Measurements from ENCODE around the gene NTN4. TPM values are rescaled to one million over a fixed set of nuclear protein-coding genes. Genes with fewer than 3 reads are reported as not detected.

The NTN4 gene
- total and polyA plus RNA-seq, 2 donors: 2.4 to 21.9 TPM

GRCh38 chr12:95723693-95724384, 66.7 kb downstream of the NTN4 start:
- no peaks in the 10 kb centered on the region for H3K27me3 ChIP-seq (ENCODE audit: control insufficient read depth in 2 of 2, insufficient read depth in 1 of 2, low read length in 1 of 2)
- no peaks in the 10 kb centered on the region for H3K9me3 ChIP-seq (ENCODE audit: control insufficient read depth in 2 of 2, insufficient read depth in 1 of 2, low read length in 1 of 2)
- H3K27ac ChIP-seq (ENCODE audit: low read depth in 1 of 2, low read length in 1 of 2): no peak overlapping the region
- no peaks in the 10 kb centered on the region for H3K4me1 ChIP-seq (ENCODE audit: control insufficient read depth in 2 of 2, insufficient read depth in 2 of 2, low read length in 2 of 2)
- 65% methylated on average over 4 of the region's 4 CpGs for WGBS
- no peak overlapping the region for H3K4me3 ChIP-seq (ENCODE audit: low read length in 2 of 2)
- no peaks in the 10 kb centered on the region for H3K36me3 ChIP-seq (ENCODE audit: control insufficient read depth in 2 of 2, insufficient read depth in 2 of 2, low read length in 1 of 2)
- DNase-seq (ENCODE audit: low read depth in 6 of 9, low spot score in 9 of 9): no peak

DNA sequence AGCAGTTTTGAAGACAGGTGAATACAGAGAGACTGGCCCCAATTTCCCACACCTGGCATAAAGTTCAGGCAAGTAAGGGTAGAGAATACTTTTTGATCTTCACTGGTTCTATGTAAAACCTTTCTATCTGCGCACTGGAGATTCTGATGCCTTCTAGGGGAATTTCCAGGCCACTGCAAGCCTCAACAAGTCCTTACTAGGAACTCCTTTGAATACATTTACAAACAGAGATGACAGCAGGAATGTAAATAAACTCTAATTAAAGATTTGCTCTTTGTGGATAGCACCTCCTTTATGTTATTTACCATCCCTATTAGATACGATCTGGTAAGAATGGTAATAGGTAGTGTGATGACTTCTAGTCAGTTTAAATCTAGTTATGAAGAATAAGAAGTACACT, 69.2 kb downstream of the NTN4 start:
- DNase-seq (ENCODE audit: low read depth in 6 of 9, low spot score in 9 of 9): peak in 1 of 9 donors; percentile 8
- Histone ChIP-seq H3K4me3 (ENCODE audit: low read length in 2 of 2) (no peak overlapping the region), H3K4me1 (ENCODE audit: control insufficient read depth in 2 of 2, insufficient read depth in 2 of 2, low read length in 2 of 2) (no peaks in the 10 kb centered on the region), H3K27me3 (ENCODE audit: control insufficient read depth in 2 of 2, insufficient read depth in 1 of 2, low read length in 1 of 2) (no peaks in the 10 kb centered on the region), H3K36me3 (ENCODE audit: control insufficient read depth in 2 of 2, insufficient read depth in 2 of 2, low read length in 1 of 2) (no peaks in the 10 kb centered on the region), H3K9me3 (ENCODE audit: control insufficient read depth in 2 of 2, insufficient read depth in 1 of 2, low read length in 1 of 2) (no peaks in the 10 kb centered on the region), H3K27ac (ENCODE audit: low read depth in 1 of 2, low read length in 1 of 2) (no peak overlapping the region)
- WGBS: 94% methylated on average over 2 of the region's 2 CpGs

GRCh38 chr12:95720146-95720545, 70.4 kb downstream of the NTN4 start:
- Histone ChIP-seq H3K36me3 (ENCODE audit: control insufficient read depth in 2 of 2, insufficient read depth in 2 of 2, low read length in 1 of 2) (no peaks in the 10 kb centered on the region), H3K27me3 (ENCODE audit: control insufficient read depth in 2 of 2, insufficient read depth in 1 of 2, low read length in 1 of 2) (no peaks in the 10 kb centered on the region), H3K4me1 (ENCODE audit: control insufficient read depth in 2 of 2, insufficient read depth in 2 of 2, low read length in 2 of 2) (no peaks in the 10 kb centered on the region), H3K4me3 (ENCODE audit: low read length in 2 of 2) (no peak overlapping the region), H3K27ac (ENCODE audit: low read depth in 1 of 2, low read length in 1 of 2) (no peak overlapping the region), H3K9me3 (ENCODE audit: control insufficient read depth in 2 of 2, insufficient read depth in 1 of 2, low read length in 1 of 2) (no peaks in the 10 kb centered on the region)
- 94% methylated on average over 4 of the region's 4 CpGs for WGBS
- DNase-seq (ENCODE audit: low read depth in 6 of 9, low spot score in 9 of 9): no peak

DNA sequence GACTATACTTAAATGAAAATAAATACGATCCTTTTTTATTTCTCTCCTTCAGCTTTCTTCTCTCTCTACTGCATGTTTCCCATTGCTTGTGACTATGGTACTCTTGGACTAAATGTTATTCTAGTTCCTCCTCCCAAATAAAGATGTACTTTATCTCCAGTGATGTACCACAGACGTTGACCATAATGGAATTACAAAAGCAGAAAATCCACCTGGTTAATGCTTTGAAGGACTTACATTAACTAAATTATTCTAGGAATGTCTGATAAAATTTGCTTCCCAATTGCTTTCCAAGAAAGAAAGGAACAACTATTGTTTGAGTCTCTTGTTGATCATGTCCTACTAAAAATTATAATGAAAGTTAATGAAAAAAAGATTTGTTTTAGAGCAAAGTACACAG, 71.8 kb downstream of the NTN4 start:
- DNase-seq (ENCODE audit: low read depth in 6 of 9, low spot score in 9 of 9): no peak
- Histone ChIP-seq H3K27ac (ENCODE audit: low read depth in 1 of 2, low read length in 1 of 2) (no peak overlapping the region), H3K4me3 (ENCODE audit: low read length in 2 of 2) (no peak overlapping the region), H3K27me3 (ENCODE audit: control insufficient read depth in 2 of 2, insufficient read depth in 1 of 2, low read length in 1 of 2) (no peaks in the 10 kb centered on the region), H3K4me1 (ENCODE audit: control insufficient read depth in 2 of 2, insufficient read depth in 2 of 2, low read length in 2 of 2) (no peaks in the 10 kb centered on the region), H3K9me3 (ENCODE audit: control insufficient read depth in 2 of 2, insufficient read depth in 1 of 2, low read length in 1 of 2) (no peaks in the 10 kb centered on the region), H3K36me3 (ENCODE audit: control insufficient read depth in 2 of 2, insufficient read depth in 2 of 2, low read length in 1 of 2) (no peaks in the 10 kb centered on the region)
- 87% methylated on average over 2 of the region's 2 CpGs for WGBS

DNA sequence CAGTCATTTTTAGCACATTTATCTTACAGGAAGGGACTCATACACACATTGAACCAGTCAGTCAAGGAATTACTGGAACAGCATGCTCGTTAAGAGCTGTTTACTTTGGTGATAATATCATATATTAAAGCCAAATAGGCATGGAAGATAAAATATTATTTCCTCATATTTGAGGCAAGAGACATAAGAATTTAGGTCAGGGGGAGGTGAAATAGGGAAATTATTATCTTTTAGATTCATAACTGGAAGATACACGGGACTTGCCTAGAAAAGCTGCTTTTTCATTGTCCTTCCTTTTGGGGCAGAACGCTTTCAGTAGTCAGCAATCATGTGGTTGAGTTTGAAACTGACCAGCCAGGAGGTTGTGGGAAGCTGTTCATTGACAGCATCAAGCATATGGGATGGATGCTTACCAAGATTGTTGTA, 72.5 kb downstream of the NTN4 start:
- WGBS: 83% methylated on average over 3 of the region's 3 CpGs
- Histone ChIP-seq H3K27ac (ENCODE audit: low read depth in 1 of 2, low read length in 1 of 2) (no peak overlapping the region), H3K27me3 (ENCODE audit: control insufficient read depth in 2 of 2, insufficient read depth in 1 of 2, low read length in 1 of 2) (no peaks in the 10 kb centered on the region), H3K36me3 (ENCODE audit: control insufficient read depth in 2 of 2, insufficient read depth in 2 of 2, low read length in 1 of 2) (no peaks in the 10 kb centered on the region), H3K4me1 (ENCODE audit: control insufficient read depth in 2 of 2, insufficient read depth in 2 of 2, low read length in 2 of 2) (no peaks in the 10 kb centered on the region), H3K9me3 (ENCODE audit: control insufficient read depth in 2 of 2, insufficient read depth in 1 of 2, low read length in 1 of 2) (no peaks in the 10 kb centered on the region), H3K4me3 (ENCODE audit: low read length in 2 of 2) (no peak overlapping the region)
- DNase-seq (ENCODE audit: low read depth in 6 of 9, low spot score in 9 of 9): no peak

- H3K27ac ChIP-seq (ENCODE audit: low read depth in 1 of 2, low read length in 1 of 2): no peak overlapping the region
- no peaks in the 10 kb centered on the region for H3K36me3 ChIP-seq (ENCODE audit: control insufficient read depth in 2 of 2, insufficient read depth in 2 of 2, low read length in 1 of 2)
- H3K27me3 ChIP-seq (ENCODE audit: control insufficient read depth in 2 of 2, insufficient read depth in 1 of 2, low read length in 1 of 2): no peaks in the 10 kb centered on the region
- WGBS: 95% methylated on average over 5 of the region's 5 CpGs
- no peaks in the 10 kb centered on the region for H3K4me1 ChIP-seq (ENCODE audit: control insufficient read depth in 2 of 2, insufficient read depth in 2 of 2, low read length in 2 of 2)
- H3K9me3 ChIP-seq (ENCODE audit: control insufficient read depth in 2 of 2, insufficient read depth in 1 of 2, low read length in 1 of 2): no peaks in the 10 kb centered on the region
- no peak for DNase-seq (ENCODE audit: low read depth in 6 of 9, low spot score in 9 of 9)
- no peak overlapping the region for H3K4me3 ChIP-seq (ENCODE audit: low read length in 2 of 2)
Measured at GRCh38 chr12:95717316-95717928, 73.1 kb downstream of the NTN4 start.

DNA sequence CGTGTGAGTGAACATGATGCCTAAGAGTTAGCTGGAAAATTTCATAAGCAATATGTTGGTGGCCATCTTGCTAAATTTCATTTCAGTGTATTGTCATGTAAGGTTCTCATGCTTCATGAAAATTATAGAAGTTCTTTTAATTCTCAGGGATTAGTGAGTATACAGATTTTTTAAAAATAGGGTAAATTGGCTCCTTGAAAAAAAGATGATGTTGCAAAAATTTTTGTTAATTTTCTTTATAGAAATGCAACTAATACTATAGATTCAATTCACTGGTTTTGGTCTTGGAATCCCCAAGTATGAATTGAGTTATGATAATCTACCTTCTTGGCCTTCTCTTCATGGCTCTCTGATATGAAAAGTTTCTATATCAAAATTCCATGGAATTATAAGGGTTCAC, 75.4 kb downstream of the NTN4 start:
- H3K4me3 ChIP-seq (ENCODE audit: low read length in 2 of 2): no peak overlapping the region
- no peaks in the 10 kb centered on the region for H3K4me1 ChIP-seq (ENCODE audit: control insufficient read depth in 2 of 2, insufficient read depth in 2 of 2, low read length in 2 of 2)
- H3K9me3 ChIP-seq (ENCODE audit: control insufficient read depth in 2 of 2, insufficient read depth in 1 of 2, low read length in 1 of 2): no peaks in the 10 kb centered on the region
- 97% methylated on average over 1 of the region's 1 CpG for WGBS
- H3K27me3 ChIP-seq (ENCODE audit: control insufficient read depth in 2 of 2, insufficient read depth in 1 of 2, low read length in 1 of 2): no peaks in the 10 kb centered on the region
- no peak for DNase-seq (ENCODE audit: low read depth in 6 of 9, low spot score in 9 of 9)
- H3K27ac ChIP-seq (ENCODE audit: low read depth in 1 of 2, low read length in 1 of 2): no peak overlapping the region
- H3K36me3 ChIP-seq (ENCODE audit: control insufficient read depth in 2 of 2, insufficient read depth in 2 of 2, low read length in 1 of 2): no peaks in the 10 kb centered on the region

DNA sequence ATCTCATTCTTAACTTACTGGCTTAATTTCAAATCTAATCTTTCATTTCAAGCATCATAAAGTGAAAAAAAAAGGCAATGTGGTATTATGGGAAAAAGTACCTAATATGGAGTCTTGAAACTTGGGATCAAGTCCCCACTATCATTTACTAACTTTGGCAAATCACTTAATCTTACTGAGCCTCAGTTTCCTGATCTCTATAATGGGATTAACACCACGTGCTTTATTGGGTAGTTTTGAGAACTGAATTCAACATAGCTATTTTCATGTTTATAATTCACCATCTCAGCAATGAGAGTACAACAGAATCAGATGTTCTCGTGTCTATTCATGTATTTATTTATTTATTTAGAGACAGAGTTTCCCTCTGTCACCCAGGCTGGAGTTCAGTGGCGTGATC, 78.3 kb downstream of the NTN4 start:
- no peaks in the 10 kb centered on the region for H3K4me1 ChIP-seq (ENCODE audit: control insufficient read depth in 2 of 2, insufficient read depth in 2 of 2, low read length in 2 of 2)
- WGBS: 93% methylated on average over 3 of the region's 3 CpGs
- no peak overlapping the region for H3K4me3 ChIP-seq (ENCODE audit: low read length in 2 of 2)
- H3K36me3 ChIP-seq (ENCODE audit: control insufficient read depth in 2 of 2, insufficient read depth in 2 of 2, low read length in 1 of 2): no peaks in the 10 kb centered on the region
- no peaks in the 10 kb centered on the region for H3K27me3 ChIP-seq (ENCODE audit: control insufficient read depth in 2 of 2, insufficient read depth in 1 of 2, low read length in 1 of 2)
- no peaks in the 10 kb centered on the region for H3K9me3 ChIP-seq (ENCODE audit: control insufficient read depth in 2 of 2, insufficient read depth in 1 of 2, low read length in 1 of 2)
- no peak for DNase-seq (ENCODE audit: low read depth in 6 of 9, low spot score in 9 of 9)
- no peak overlapping the region for H3K27ac ChIP-seq (ENCODE audit: low read depth in 1 of 2, low read length in 1 of 2)

GRCh38 chr12:95710386-95710785, 80.2 kb downstream of the NTN4 start:
- Histone ChIP-seq H3K36me3 (ENCODE audit: control insufficient read depth in 2 of 2, insufficient read depth in 2 of 2, low read length in 1 of 2) (no peaks in the 10 kb centered on the region), H3K4me1 (ENCODE audit: control insufficient read depth in 2 of 2, insufficient read depth in 2 of 2, low read length in 2 of 2) (no peaks in the 10 kb centered on the region), H3K4me3 (ENCODE audit: low read length in 2 of 2) (no peak overlapping the region), H3K27ac (ENCODE audit: low read depth in 1 of 2, low read length in 1 of 2) (no peak overlapping the region), H3K9me3 (ENCODE audit: control insufficient read depth in 2 of 2, insufficient read depth in 1 of 2, low read length in 1 of 2) (no peaks in the 10 kb centered on the region), H3K27me3 (ENCODE audit: control insufficient read depth in 2 of 2, insufficient read depth in 1 of 2, low read length in 1 of 2) (no peaks in the 10 kb centered on the region)
- 91% methylated on average over 8 of the region's 8 CpGs for WGBS
- no peak for DNase-seq (ENCODE audit: low read depth in 6 of 9, low spot score in 9 of 9)
